Panc1 (cell line): Measurements from ENCODE around the gene PRM2. TPM values are rescaled to one million over a fixed set of nuclear protein-coding genes. Genes with fewer than 3 reads are reported as not detected.

ENCODE experiments used
- ATAC-seq: fragments of 200-7000 bp; cut with Tn5 transposase; 2 replicates; pipeline ENCODE4 v1.9.1; 2020; ENCODE audit warnings: mild to moderate bottlenecking, moderate library complexity
- BruUV-seq: library from RNA; stranded (reverse); fragments of 400-500 nt; replicated peaks from 2 replicates; lab custom pipeline; 2021; lab: Mats Ljungman, UMichigan
- CTCF ChIA-PET: fragments of 300-600 bp; sonication (Branson Sonifier 250); formaldehyde crosslinking; loops from one replicate; lab custom pipeline; 2022; ENCODE audit warnings: antibody characterized with exemption; lab: Charles Lee
- POLR2A ChIA-PET: fragments of 300-600 bp; sonication (Branson Sonifier 250); formaldehyde crosslinking; loops from one replicate; lab custom pipeline; 2022; ENCODE audit warnings: antibody characterized with exemption; lab: Charles Lee
- DNase-seq: peaks from one replicate; pipeline ENCODE4 v3.0.0-alpha.2; 2010; ENCODE audit warnings: low read depth, low spot score
- H3K27ac ChIP-seq: 2 replicates; pipeline ENCODE4 v1.5.1; 2011; ENCODE audit warnings: mild to moderate bottlenecking, low read length, inconsistent platforms
- H3K27me3 ChIP-seq: fragments of 200-500 bp; sonication (Bioruptor generic); 2 replicates; pipeline ENCODE4 v1.6.0; 2014; ENCODE audit warnings: low read length, inconsistent platforms; ENCODE audit not compliant: control insufficient read depth, insufficient read depth
- H3K36me3 ChIP-seq: fragments of 200-500 bp; sonication (Bioruptor generic); 2 replicates; pipeline ENCODE4 v1.5.1; 2014; ENCODE audit warnings: inconsistent platforms, mild to moderate bottlenecking, low read length, moderate library complexity; ENCODE audit not compliant: control insufficient read depth, insufficient read depth
- H3K4me1 ChIP-seq: 2 replicates; pipeline ENCODE4 v1.5.1; 2011; ENCODE audit warnings: inconsistent platforms, mild to moderate bottlenecking, low read length, moderate library complexity; ENCODE audit not compliant: control insufficient read depth, insufficient read depth
- H3K4me3 ChIP-seq, 2 experiments: 2 replicates each; pipeline ENCODE4 v1.5.1; 2011 to 2012; ENCODE audit warnings: low read depth in 2 of 2, low read length in 2 of 2, mild to moderate bottlenecking in 2 of 2, inconsistent platforms in 1 of 2, moderate library complexity in 1 of 2
- H3K9me3 ChIP-seq: fragments of 200-500 bp; sonication (Bioruptor generic); 2 replicates; pipeline ENCODE4 v1.5.1; 2014; ENCODE audit warnings: low read depth, mild to moderate bottlenecking, inconsistent platforms, low read length, moderate library complexity; ENCODE audit not compliant: control insufficient read depth, insufficient read depth
- POLR2AphosphoS5 ChIP-seq: IDR thresholded peaks from 2 replicates; pipeline ENCODE4 v1.6.1; 2012; ENCODE audit warnings: mild to moderate bottlenecking, low read depth, low read length, moderate library complexity
- SIN3A ChIP-seq: IDR thresholded peaks from 2 replicates; pipeline ENCODE4 v1.6.1; 2012; ENCODE audit warnings: low read depth, mild to moderate bottlenecking, low read length, moderate library complexity, borderline replicate concordance; ENCODE audit not compliant: insufficient read depth
- TCF7L2 ChIP-seq: IDR thresholded peaks from 2 replicates; pipeline ENCODE4 v1.6.1; 2011; ENCODE audit warnings: mild to moderate bottlenecking, low read depth, low read length, inconsistent platforms
- in situ Hi-C: cut with HindIII; loops from 2 replicates; pipeline ENCODE4 v1.10.0; 2016; ENCODE audit warnings: low sequenced_read_pairs, low pct_unique_long_range_greater_than_20kb
- intact Hi-C: fragments of 100-400 bp; cut with micrococcal nuclease; formaldehyde crosslinking; loops from one replicate; pipeline ENCODE4 v1.10.0; 2022; ENCODE audit not compliant: unreplicated experiment
- total RNA-seq: library from RNA; stranded (reverse); gene quantifications from one replicate; pipeline ENCODE4 v1.2.1, GENCODE V29; 2021; ENCODE audit not compliant: unreplicated experiment
- TF ChIP-seq, protein P1 (sequence below): fragments of 450-650 bp; IDR thresholded peaks from 2 replicates; pipeline ENCODE4 v1.5.1; 2017; ENCODE audit warnings: mild to moderate bottlenecking
- TF ChIP-seq, protein P2 (sequence below), 2 experiments: IDR thresholded peaks; 2 replicates each; pipeline ENCODE4 v1.6.1; 2011 to 2012; ENCODE audit warnings: low read depth in 2 of 2, control low read depth in 1 of 2, low read length in 1 of 2, mild to moderate bottlenecking in 1 of 2, moderate library complexity in 1 of 2; ENCODE audit not compliant: insufficient read depth in 1 of 2

PRM2 gene
- total RNA-seq, 1 experiment from 2014 or later, result not detected

DNA sequence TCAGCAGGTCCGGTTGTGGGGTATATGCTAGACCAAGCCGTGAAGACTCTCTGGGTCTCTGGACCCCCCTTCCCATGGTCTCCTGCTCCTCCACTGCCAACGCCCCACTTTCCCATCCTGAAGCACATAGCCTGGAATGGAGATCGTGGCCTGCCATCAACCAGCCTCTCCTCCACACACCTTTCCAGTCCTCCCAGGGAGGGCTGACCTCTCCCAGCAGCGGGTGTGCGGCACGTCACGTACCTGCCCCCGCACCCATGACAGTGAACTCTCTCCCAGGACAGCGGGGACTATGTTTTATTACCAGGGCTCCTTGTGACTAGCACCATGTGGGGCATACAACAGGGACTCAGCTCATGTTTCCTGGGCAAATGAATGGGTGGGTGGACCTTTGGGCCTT, 4.7 kb downstream of the PRM2 start:
- H3K27me3 ChIP-seq, result no peaks in the 10 kb centered on the region
- intact Hi-C loops, result no loop called here
- CTCF ChIA-PET, result no interaction called here
- POLR2A ChIA-PET, result no interaction called here
- no peak for TF ChIP-seq SIN3A
- TF ChIP-seq, protein P1, sequence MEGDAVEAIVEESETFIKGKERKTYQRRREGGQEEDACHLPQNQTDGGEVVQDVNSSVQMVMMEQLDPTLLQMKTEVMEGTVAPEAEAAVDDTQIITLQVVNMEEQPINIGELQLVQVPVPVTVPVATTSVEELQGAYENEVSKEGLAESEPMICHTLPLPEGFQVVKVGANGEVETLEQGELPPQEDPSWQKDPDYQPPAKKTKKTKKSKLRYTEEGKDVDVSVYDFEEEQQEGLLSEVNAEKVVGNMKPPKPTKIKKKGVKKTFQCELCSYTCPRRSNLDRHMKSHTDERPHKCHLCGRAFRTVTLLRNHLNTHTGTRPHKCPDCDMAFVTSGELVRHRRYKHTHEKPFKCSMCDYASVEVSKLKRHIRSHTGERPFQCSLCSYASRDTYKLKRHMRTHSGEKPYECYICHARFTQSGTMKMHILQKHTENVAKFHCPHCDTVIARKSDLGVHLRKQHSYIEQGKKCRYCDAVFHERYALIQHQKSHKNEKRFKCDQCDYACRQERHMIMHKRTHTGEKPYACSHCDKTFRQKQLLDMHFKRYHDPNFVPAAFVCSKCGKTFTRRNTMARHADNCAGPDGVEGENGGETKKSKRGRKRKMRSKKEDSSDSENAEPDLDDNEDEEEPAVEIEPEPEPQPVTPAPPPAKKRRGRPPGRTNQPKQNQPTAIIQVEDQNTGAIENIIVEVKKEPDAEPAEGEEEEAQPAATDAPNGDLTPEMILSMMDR, result no peak
- no peak for TF ChIP-seq TCF7L2
- TF ChIP-seq POLR2AphosphoS5, result no peak
- TF ChIP-seq, protein P2, sequence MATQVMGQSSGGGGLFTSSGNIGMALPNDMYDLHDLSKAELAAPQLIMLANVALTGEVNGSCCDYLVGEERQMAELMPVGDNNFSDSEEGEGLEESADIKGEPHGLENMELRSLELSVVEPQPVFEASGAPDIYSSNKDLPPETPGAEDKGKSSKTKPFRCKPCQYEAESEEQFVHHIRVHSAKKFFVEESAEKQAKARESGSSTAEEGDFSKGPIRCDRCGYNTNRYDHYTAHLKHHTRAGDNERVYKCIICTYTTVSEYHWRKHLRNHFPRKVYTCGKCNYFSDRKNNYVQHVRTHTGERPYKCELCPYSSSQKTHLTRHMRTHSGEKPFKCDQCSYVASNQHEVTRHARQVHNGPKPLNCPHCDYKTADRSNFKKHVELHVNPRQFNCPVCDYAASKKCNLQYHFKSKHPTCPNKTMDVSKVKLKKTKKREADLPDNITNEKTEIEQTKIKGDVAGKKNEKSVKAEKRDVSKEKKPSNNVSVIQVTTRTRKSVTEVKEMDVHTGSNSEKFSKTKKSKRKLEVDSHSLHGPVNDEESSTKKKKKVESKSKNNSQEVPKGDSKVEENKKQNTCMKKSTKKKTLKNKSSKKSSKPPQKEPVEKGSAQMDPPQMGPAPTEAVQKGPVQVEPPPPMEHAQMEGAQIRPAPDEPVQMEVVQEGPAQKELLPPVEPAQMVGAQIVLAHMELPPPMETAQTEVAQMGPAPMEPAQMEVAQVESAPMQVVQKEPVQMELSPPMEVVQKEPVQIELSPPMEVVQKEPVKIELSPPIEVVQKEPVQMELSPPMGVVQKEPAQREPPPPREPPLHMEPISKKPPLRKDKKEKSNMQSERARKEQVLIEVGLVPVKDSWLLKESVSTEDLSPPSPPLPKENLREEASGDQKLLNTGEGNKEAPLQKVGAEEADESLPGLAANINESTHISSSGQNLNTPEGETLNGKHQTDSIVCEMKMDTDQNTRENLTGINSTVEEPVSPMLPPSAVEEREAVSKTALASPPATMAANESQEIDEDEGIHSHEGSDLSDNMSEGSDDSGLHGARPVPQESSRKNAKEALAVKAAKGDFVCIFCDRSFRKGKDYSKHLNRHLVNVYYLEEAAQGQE (IDR thresholded peaks at IDR 0.05; ENCODE audit: insufficient read depth in 1 of 2, low read depth in 2 of 2, low read length in 1 of 2), result no peak
- BruUV-seq, result no TSS peak
- no peaks in the 10 kb centered on the region for H3K36me3 ChIP-seq
- H3K4me1 ChIP-seq, result peaks cover 9% of the 10 kb centered on the region
- in situ Hi-C loops, result no loop called here
- H3K4me3 ChIP-seq, result no peak overlapping the region
- H3K27ac ChIP-seq, result no peak overlapping the region
- no peak for DNase-seq
- no peaks in the 10 kb centered on the region for H3K9me3 ChIP-seq
- ATAC-seq, result no peak

DNA sequence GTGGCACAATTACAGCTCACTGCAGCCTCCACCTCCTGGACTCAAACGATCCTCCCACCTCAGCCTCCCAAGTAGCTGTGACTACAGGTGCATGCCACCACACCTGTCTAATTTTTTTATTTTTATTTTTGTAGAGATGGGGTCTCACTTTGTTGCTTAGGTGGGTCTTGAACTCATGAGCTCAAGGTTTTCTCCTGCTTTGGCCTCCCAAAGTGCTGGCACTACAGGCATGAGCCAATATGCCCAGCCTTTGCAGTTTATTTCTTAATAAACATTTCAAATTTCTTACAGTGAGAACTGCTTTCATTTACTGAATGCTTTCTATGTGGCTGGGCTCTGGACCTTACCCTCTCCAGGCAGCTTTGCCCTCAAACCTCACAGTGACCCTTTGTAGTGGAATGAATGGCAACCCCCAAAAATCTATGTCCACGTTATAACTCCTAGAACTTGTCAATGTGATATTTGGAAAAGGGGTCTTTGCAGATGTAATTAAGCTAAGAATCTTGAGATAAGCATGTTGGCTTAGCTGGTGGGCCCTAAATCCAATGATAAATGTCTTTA, 5.6 kb downstream of the PRM2 start:
- no peaks in the 10 kb centered on the region for H3K27me3 ChIP-seq

More for the DNA sequence above, 5.6 kb downstream of the PRM2 start:
- Histone ChIP-seq H3K36me3 (no peaks in the 10 kb centered on the region), H3K4me3 (no peak overlapping the region), H3K27ac (no peak overlapping the region), H3K4me1 (peaks cover 9% of the 10 kb centered on the region), H3K9me3 (no peaks in the 10 kb centered on the region)
- no TSS peak for BruUV-seq
- in situ Hi-C loops, result no loop called here
- DNase-seq, result no peak
- ATAC-seq, result no peak
- POLR2A ChIA-PET, result no interaction called here
- TF ChIP-seq, protein P1, result no peak
- TF ChIP-seq TCF7L2, result no peak
- TF ChIP-seq POLR2AphosphoS5, result no peak
- TF ChIP-seq, protein P2 (IDR thresholded peaks at IDR 0.05; ENCODE audit: insufficient read depth in 1 of 2, low read depth in 2 of 2, low read length in 1 of 2), result no peak
- TF ChIP-seq SIN3A, result no peak
- intact Hi-C loops, result no loop called here
- CTCF ChIA-PET, result interaction anchor here (0.6 to 0.7 kb wide), 2 partner anchors 26 to 317 kb away, joined by 3 to 6 read pairs; no protein-coding TSS in a partner anchor
